K562 (cell line): ENCODE data around the gene FGR. TPM values are rescaled to one million over a fixed set of nuclear protein-coding genes. Genes with fewer than 3 reads are reported as not detected.

Experiments used
- BCOR ChIP-seq: fragments of 450-650 bp; IDR thresholded peaks from 2 replicates; pipeline ENCODE4 v1.6.1; 2016
- TEAD4 ChIP-seq, 2 experiments: sonication (generic) in 1 of 2; formaldehyde crosslinking in 1 of 2; IDR thresholded peaks; 2 replicates each; pipeline versions ENCODE4 v1.6.1 to v1.8.0; 2012 to 2022; ENCODE audit warnings: borderline replicate concordance in 1 of 2, inconsistent platforms in 1 of 2, low read length in 1 of 2, mild to moderate bottlenecking in 1 of 2, missing genetic modification reagents in 1 of 2
- ZNF707 ChIP-seq: fragments of 250-450 bp; sonication (Bioruptor Pico); conservative IDR thresholded peaks from 2 replicates; pipeline ENCODE4 v1.8.0; 2022; ENCODE audit warnings: inconsistent platforms, mild to moderate bottlenecking, moderate library complexity
- polyA plus RNA-seq, 8 experiments: library from polyadenylated mRNA; depleted of rRNA in 4 of 8; stranded (reverse) in 5 of 8; unstranded in 3 of 8; fragments of >200 nt; fragmentation: Nextera tagmentation in 2 of 8; fragmentation: Illumina TruSeq in 1 of 8; extraction: Ambion mirVana in 2 of 8; extraction: Trizol in 1 of 8; gene quantifications; 2 replicates each; pipeline versions ENCODE4 v1.2.1 to v1.2.3, GENCODE V29; 2011 to 2014; ENCODE audit warnings: inconsistent platforms in 1 of 8, missing spikeins in 1 of 8
- total RNA-seq, 7 experiments: library from RNA; depleted of rRNA in 6 of 7; stranded (reverse); fragments of >200 nt in 6 of 7; fragmentation: Illumina TruSeq in 2 of 7; extraction: Trizol in 2 of 7; gene quantifications; 2 replicates each; pipeline versions ENCODE4 v1.2.1 to v1.2.3, GENCODE V29; 2011 to 2021; ENCODE audit warnings: low replicate concordance in 1 of 7
- TF ChIP-seq, protein P1 (sequence below), 2 experiments: IDR thresholded peaks; 2 replicates each; pipeline ENCODE4 v1.6.1; 2012; ENCODE audit warnings: improper control_type of control experiment in 2 of 2, low read depth in 2 of 2, low read length in 2 of 2, borderline replicate concordance in 1 of 2
- TF ChIP-seq, protein P2 (sequence below): fragments of 450-650 bp; formaldehyde crosslinking; IDR thresholded peaks from 2 replicates; pipeline ENCODE4 v1.4.0; 2022; ENCODE audit warnings: mild to moderate bottlenecking, moderate library complexity
- TF ChIP-seq, protein P3 (sequence below): sonication (generic); formaldehyde crosslinking; IDR thresholded peaks from 2 replicates; pipeline ENCODE4 v1.8.0; 2022; ENCODE audit warnings: missing genetic modification reagents, mild to moderate bottlenecking, borderline replicate concordance
- TF ChIP-seq, protein P4 (sequence below): fragments of 450-650 bp; IDR thresholded peaks from 2 replicates; pipeline ENCODE4 v1.6.1; 2016; ENCODE audit warnings: mild to moderate bottlenecking, moderate library complexity

FGR gene
- total and polyA plus RNA-seq, 9 of the 15 experiments (the other 6 are each of a cell fraction or from before 2014, with no cell fraction given): 0.04 to 0.11 TPM; not detected in 7

DNA sequence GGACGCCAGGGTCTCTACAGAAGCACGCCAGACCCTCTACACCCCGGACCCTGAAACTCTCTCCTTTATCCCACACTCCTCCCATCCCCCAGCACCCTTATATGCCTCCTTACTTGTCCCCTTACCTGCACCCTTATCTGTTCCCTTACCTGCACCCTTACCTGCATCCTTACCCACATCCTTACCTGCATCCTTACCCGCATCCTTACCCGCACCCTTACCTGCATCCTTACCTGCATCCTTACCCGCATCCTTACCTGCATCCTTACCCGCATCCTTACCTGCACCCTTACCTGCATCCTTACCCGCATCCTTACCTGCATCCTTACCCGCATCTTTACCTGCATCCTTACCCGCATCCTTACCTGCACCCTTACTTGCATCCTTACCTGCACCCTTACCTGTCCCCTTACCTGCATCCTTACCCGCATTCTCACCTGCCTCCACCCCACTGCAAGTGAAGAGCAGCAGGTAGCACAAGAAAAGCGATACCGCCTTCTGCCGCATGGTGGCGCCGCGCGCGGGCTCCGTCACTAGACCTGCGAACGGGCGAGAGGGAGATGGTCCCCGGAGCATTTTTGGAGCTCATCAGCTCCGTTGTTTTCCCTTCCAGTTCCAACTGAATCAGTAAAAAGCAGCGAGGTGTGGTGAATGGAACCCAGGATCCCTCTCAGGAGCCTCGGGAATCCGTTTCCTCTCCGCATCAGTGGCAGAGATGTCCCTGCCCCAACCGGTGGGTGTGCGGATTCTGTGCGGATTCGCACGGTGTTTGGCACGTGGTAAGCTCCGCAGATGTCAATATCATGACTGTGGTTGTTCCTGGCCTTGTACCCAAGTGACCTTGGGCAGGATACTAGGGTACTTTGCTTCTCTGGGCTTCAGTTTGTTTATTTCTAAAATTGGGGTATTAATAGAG, 34.1 kb upstream of the FGR start (continued):
- TF ChIP-seq, protein P1, sequence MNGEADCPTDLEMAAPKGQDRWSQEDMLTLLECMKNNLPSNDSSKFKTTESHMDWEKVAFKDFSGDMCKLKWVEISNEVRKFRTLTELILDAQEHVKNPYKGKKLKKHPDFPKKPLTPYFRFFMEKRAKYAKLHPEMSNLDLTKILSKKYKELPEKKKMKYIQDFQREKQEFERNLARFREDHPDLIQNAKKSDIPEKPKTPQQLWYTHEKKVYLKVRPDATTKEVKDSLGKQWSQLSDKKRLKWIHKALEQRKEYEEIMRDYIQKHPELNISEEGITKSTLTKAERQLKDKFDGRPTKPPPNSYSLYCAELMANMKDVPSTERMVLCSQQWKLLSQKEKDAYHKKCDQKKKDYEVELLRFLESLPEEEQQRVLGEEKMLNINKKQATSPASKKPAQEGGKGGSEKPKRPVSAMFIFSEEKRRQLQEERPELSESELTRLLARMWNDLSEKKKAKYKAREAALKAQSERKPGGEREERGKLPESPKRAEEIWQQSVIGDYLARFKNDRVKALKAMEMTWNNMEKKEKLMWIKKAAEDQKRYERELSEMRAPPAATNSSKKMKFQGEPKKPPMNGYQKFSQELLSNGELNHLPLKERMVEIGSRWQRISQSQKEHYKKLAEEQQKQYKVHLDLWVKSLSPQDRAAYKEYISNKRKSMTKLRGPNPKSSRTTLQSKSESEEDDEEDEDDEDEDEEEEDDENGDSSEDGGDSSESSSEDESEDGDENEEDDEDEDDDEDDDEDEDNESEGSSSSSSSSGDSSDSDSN (IDR thresholded peaks at IDR 0.05; ENCODE audit: borderline replicate concordance in 1 of 2, low read depth in 2 of 2, low read length in 2 of 2): 0 out of 4 replicates have a peak, but pooled peaks have one; percentile 33 to 57
- TF ChIP-seq TEAD4 (IDR thresholded peaks at IDR 0.05; ENCODE audit: low read length): 0 out of 2 replicates have a peak, but pooled peaks have one; percentile 9
- no peak; the same call in 1 of the 2 replicates for TF ChIP-seq TEAD4 (CRISPR knock-in tag; IDR thresholded peaks at IDR 0.05; ENCODE audit: borderline replicate concordance)
- TF ChIP-seq, protein P2, sequence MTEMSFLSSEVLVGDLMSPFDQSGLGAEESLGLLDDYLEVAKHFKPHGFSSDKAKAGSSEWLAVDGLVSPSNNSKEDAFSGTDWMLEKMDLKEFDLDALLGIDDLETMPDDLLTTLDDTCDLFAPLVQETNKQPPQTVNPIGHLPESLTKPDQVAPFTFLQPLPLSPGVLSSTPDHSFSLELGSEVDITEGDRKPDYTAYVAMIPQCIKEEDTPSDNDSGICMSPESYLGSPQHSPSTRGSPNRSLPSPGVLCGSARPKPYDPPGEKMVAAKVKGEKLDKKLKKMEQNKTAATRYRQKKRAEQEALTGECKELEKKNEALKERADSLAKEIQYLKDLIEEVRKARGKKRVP (CRISPR knock-in tag): no peak
- TF ChIP-seq, protein P3, sequence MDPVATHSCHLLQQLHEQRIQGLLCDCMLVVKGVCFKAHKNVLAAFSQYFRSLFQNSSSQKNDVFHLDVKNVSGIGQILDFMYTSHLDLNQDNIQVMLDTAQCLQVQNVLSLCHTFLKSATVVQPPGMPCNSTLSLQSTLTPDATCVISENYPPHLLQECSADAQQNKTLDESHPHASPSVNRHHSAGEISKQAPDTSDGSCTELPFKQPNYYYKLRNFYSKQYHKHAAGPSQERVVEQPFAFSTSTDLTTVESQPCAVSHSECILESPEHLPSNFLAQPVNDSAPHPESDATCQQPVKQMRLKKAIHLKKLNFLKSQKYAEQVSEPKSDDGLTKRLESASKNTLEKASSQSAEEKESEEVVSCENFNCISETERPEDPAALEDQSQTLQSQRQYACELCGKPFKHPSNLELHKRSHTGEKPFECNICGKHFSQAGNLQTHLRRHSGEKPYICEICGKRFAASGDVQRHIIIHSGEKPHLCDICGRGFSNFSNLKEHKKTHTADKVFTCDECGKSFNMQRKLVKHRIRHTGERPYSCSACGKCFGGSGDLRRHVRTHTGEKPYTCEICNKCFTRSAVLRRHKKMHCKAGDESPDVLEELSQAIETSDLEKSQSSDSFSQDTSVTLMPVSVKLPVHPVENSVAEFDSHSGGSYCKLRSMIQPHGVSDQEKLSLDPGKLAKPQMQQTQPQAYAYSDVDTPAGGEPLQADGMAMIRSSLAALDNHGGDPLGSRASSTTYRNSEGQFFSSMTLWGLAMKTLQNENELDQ (CRISPR knock-in tag): peak; percentile 79; the same call in 1 of the 2 replicates
- TF ChIP-seq ZNF707: no peak
- TF ChIP-seq, protein P4, sequence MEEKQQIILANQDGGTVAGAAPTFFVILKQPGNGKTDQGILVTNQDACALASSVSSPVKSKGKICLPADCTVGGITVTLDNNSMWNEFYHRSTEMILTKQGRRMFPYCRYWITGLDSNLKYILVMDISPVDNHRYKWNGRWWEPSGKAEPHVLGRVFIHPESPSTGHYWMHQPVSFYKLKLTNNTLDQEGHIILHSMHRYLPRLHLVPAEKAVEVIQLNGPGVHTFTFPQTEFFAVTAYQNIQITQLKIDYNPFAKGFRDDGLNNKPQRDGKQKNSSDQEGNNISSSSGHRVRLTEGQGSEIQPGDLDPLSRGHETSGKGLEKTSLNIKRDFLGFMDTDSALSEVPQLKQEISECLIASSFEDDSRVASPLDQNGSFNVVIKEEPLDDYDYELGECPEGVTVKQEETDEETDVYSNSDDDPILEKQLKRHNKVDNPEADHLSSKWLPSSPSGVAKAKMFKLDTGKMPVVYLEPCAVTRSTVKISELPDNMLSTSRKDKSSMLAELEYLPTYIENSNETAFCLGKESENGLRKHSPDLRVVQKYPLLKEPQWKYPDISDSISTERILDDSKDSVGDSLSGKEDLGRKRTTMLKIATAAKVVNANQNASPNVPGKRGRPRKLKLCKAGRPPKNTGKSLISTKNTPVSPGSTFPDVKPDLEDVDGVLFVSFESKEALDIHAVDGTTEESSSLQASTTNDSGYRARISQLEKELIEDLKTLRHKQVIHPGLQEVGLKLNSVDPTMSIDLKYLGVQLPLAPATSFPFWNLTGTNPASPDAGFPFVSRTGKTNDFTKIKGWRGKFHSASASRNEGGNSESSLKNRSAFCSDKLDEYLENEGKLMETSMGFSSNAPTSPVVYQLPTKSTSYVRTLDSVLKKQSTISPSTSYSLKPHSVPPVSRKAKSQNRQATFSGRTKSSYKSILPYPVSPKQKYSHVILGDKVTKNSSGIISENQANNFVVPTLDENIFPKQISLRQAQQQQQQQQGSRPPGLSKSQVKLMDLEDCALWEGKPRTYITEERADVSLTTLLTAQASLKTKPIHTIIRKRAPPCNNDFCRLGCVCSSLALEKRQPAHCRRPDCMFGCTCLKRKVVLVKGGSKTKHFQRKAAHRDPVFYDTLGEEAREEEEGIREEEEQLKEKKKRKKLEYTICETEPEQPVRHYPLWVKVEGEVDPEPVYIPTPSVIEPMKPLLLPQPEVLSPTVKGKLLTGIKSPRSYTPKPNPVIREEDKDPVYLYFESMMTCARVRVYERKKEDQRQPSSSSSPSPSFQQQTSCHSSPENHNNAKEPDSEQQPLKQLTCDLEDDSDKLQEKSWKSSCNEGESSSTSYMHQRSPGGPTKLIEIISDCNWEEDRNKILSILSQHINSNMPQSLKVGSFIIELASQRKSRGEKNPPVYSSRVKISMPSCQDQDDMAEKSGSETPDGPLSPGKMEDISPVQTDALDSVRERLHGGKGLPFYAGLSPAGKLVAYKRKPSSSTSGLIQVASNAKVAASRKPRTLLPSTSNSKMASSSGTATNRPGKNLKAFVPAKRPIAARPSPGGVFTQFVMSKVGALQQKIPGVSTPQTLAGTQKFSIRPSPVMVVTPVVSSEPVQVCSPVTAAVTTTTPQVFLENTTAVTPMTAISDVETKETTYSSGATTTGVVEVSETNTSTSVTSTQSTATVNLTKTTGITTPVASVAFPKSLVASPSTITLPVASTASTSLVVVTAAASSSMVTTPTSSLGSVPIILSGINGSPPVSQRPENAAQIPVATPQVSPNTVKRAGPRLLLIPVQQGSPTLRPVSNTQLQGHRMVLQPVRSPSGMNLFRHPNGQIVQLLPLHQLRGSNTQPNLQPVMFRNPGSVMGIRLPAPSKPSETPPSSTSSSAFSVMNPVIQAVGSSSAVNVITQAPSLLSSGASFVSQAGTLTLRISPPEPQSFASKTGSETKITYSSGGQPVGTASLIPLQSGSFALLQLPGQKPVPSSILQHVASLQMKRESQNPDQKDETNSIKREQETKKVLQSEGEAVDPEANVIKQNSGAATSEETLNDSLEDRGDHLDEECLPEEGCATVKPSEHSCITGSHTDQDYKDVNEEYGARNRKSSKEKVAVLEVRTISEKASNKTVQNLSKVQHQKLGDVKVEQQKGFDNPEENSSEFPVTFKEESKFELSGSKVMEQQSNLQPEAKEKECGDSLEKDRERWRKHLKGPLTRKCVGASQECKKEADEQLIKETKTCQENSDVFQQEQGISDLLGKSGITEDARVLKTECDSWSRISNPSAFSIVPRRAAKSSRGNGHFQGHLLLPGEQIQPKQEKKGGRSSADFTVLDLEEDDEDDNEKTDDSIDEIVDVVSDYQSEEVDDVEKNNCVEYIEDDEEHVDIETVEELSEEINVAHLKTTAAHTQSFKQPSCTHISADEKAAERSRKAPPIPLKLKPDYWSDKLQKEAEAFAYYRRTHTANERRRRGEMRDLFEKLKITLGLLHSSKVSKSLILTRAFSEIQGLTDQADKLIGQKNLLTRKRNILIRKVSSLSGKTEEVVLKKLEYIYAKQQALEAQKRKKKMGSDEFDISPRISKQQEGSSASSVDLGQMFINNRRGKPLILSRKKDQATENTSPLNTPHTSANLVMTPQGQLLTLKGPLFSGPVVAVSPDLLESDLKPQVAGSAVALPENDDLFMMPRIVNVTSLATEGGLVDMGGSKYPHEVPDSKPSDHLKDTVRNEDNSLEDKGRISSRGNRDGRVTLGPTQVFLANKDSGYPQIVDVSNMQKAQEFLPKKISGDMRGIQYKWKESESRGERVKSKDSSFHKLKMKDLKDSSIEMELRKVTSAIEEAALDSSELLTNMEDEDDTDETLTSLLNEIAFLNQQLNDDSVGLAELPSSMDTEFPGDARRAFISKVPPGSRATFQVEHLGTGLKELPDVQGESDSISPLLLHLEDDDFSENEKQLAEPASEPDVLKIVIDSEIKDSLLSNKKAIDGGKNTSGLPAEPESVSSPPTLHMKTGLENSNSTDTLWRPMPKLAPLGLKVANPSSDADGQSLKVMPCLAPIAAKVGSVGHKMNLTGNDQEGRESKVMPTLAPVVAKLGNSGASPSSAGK: peak; percentile 94
- TF ChIP-seq BCOR: peak; percentile 50; the same call in 1 of the 2 replicates
